PC-9 (cell line): Measurements from ENCODE around the gene TSPAN12.

ENCODE experiments used
- CTCF ChIP-seq: fragments of 200-600 bp; sonication (generic); conservative IDR thresholded peaks from 2 replicates; pipeline ENCODE4 v1.6.1; 2017; ENCODE audit warnings: mixed run types, antibody characterized with exemption, mild to moderate bottlenecking, moderate library complexity
- EZH2 ChIP-seq: fragments of 200-600 bp; sonication (generic); IDR thresholded peaks from 2 replicates; pipeline ENCODE4 v1.8.0; 2017; ENCODE audit warnings: antibody characterized with exemption, low read depth

- TF ChIP-seq CTCF (no peak), EZH2 (no peak)
Observed at GRCh38 chr7:120843109-120843508, 14.8 kb downstream of the TSPAN12 start.
